Prostate gland (tissue), 2 donors: ENCODE data around the gene IL2RA. TPM values are rescaled to one million over a fixed set of nuclear protein-coding genes. Genes with fewer than 3 reads are reported as not detected.

Experiments
- DNase-seq: peaks from one replicate; pipeline ENCODE4 v3.0.0-alpha.2; 2019; ENCODE audit warnings: low spot score
- H3K27ac ChIP-seq, 2 donors: fragments of 200-600 bp; sonication (generic); 2 replicates each; pipeline ENCODE4 v1.5.1; 2017 to 2019
- H3K27me3 ChIP-seq: fragments of 200-600 bp; sonication (generic); replicated peaks from 2 replicates; pipeline ENCODE4 v1.5.1; 2019; ENCODE audit not compliant: insufficient read depth
- H3K36me3 ChIP-seq, 2 donors: fragments of 200-600 bp; sonication (generic); 1 replicate in 1 of 2; 2 replicates in 1 of 2; pipeline versions ENCODE4 v1.5.1 to v1.8.1; 2017 to 2019
- H3K4me1 ChIP-seq: fragments of 200-600 bp; sonication (generic); replicated peaks from 2 replicates; pipeline ENCODE4 v1.5.1; 2019
- H3K4me3 ChIP-seq, 2 donors: fragments of 200-600 bp; sonication (generic); 2 replicates each; pipeline ENCODE4 v1.5.1; 2017 to 2019
- H3K9me3 ChIP-seq: fragments of 200-600 bp; sonication (generic); 2 replicates; pipeline ENCODE4 v1.5.1; 2017
- POLR2A ChIP-seq: fragments of 450-650 bp; IDR thresholded peaks from one replicate; pipeline ENCODE4 v1.6.1; 2016; ENCODE audit warnings: antibody characterized with exemption, mild to moderate bottlenecking
- POLR2AphosphoS5 ChIP-seq: sonication (generic); formaldehyde crosslinking; IDR thresholded peaks from one replicate; pipeline ENCODE4 v1.6.1; 2017; ENCODE audit warnings: antibody characterized with exemption
- WGBS: methylation state at CpG from one replicate; pipeline ENCODE4 v1.1.5; 2018; 5-methylcytosine and 5-hydroxymethylcytosine counted together
- intact Hi-C: fragments of 100-400 bp; cut with DNase I; formaldehyde crosslinking; loops from one replicate; pipeline ENCODE4 v1.14.2; 2022
- total RNA-seq, 2 donors: library from RNA; depleted of rRNA; stranded (reverse); fragments of >200 nt; gene quantifications; one replicate each; pipeline ENCODE4 v1.1.0, GENCODE V29; 2016
- TF ChIP-seq, protein P1 (sequence below), 4 experiments: fragments of 200-600 bp in 2 of 4; fragments of 450-650 bp in 2 of 4; sonication (generic) in 2 of 4; IDR thresholded peaks; 1 replicate in 3 of 4; 2 replicates in 1 of 4; pipeline ENCODE4 v1.5.1; 2016 to 2019; ENCODE audit warnings: antibody characterized with exemption in 4 of 4, mild to moderate bottlenecking in 2 of 4, moderate library complexity in 2 of 4

The IL2RA gene
- total RNA-seq, 2 donors from 2014 or later: 1.9 TPM; not detected in 1

GRCh38 chr10:6017781-6018354, 44.3 kb downstream of the IL2RA start:
- no peak overlapping the region for H3K27ac ChIP-seq
- H3K9me3 ChIP-seq: no peaks in the 10 kb centered on the region
- WGBS: 86% methylated on average over 8 of the region's 8 CpGs
- H3K27me3 ChIP-seq: no peaks in the 10 kb centered on the region
- no peaks in the 10 kb centered on the region for H3K4me1 ChIP-seq
- no peak overlapping the region for H3K4me3 ChIP-seq
- TF ChIP-seq POLR2A: no peak
- no peak for TF ChIP-seq POLR2AphosphoS5
- TF ChIP-seq, protein P1, sequence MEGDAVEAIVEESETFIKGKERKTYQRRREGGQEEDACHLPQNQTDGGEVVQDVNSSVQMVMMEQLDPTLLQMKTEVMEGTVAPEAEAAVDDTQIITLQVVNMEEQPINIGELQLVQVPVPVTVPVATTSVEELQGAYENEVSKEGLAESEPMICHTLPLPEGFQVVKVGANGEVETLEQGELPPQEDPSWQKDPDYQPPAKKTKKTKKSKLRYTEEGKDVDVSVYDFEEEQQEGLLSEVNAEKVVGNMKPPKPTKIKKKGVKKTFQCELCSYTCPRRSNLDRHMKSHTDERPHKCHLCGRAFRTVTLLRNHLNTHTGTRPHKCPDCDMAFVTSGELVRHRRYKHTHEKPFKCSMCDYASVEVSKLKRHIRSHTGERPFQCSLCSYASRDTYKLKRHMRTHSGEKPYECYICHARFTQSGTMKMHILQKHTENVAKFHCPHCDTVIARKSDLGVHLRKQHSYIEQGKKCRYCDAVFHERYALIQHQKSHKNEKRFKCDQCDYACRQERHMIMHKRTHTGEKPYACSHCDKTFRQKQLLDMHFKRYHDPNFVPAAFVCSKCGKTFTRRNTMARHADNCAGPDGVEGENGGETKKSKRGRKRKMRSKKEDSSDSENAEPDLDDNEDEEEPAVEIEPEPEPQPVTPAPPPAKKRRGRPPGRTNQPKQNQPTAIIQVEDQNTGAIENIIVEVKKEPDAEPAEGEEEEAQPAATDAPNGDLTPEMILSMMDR (IDR thresholded peaks at IDR 0.05): no peak
- H3K36me3 ChIP-seq: no peaks in the 10 kb centered on the region
- intact Hi-C loops: loop anchor here (10.0 kb wide), 1 partner anchor 67 kb away; the partner anchor contains the start of gene RBM17
- no peak for DNase-seq

DNA sequence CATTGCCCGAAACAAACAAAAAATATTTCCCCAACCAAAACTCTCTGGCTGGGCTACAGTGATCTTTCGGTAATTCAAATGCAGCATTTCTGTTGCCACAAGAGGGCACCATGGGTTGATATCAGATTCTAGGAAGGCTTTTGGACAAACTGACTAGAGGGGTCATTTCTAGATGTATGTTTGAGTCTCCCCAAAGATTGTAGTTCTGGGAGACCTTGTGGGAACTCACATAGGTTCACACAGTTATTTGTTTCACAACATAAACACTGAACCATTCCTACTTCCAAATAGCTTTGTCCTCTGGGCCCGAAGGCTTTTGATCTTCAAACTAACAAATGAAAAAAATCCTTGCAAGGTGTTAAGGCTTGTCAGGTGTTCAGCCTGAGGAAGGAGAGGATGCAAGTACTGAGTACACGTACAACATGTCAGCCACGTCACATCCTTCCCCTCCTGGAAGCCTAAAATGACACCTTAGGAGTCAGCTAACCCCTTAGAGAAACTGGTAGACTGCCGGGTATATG, 47.9 kb downstream of the IL2RA start:
- TF ChIP-seq POLR2AphosphoS5 (peak; percentile 39), POLR2A (no peak)
- TF ChIP-seq, protein P1 (IDR thresholded peaks at IDR 0.05): peak; percentile 38 to 67 (median 60)
- 48% methylated on average over 6 of the region's 6 CpGs for WGBS
- Histone ChIP-seq H3K4me1 (no peaks in the 10 kb centered on the region), H3K36me3 (no peaks in the 10 kb centered on the region), H3K27ac (no peak overlapping the region), H3K4me3 (no peak overlapping the region), H3K27me3 (no peaks in the 10 kb centered on the region), H3K9me3 (no peaks in the 10 kb centered on the region)
- peak; percentile 26 for DNase-seq
- intact Hi-C loops: loop anchor here (5.0 to 10.0 kb wide), 2 partner anchors 33 to 70 kb away; partner anchors contain the start of gene RBM17

- TF ChIP-seq, protein P1 (IDR thresholded peaks at IDR 0.05): no peak
- no peak for TF ChIP-seq POLR2AphosphoS5
- TF ChIP-seq POLR2A: no peak
- intact Hi-C loops: loop anchor here (5.0 to 10.0 kb wide), 2 partner anchors 34 to 71 kb away; partner anchors contain the start of gene RBM17
- H3K27me3 ChIP-seq: no peaks in the 10 kb centered on the region
- H3K27ac ChIP-seq: no peak overlapping the region
- no peaks in the 10 kb centered on the region for H3K4me1 ChIP-seq
- 77% methylated on average over 17 of the region's 17 CpGs for WGBS
- DNase-seq: no peak
- H3K9me3 ChIP-seq: no peaks in the 10 kb centered on the region
- no peaks in the 10 kb centered on the region for H3K36me3 ChIP-seq
- H3K4me3 ChIP-seq: no peak overlapping the region
Measured at GRCh38 chr10:6013413-6014192, 48.6 kb downstream of the IL2RA start.

GRCh38 chr10:6012121-6012905, 49.9 kb downstream of the IL2RA start:
- H3K4me3 ChIP-seq: no peak overlapping the region
- intact Hi-C loops: loop anchor here (5.0 to 10.0 kb wide), 2 partner anchors 35 to 72 kb away; partner anchors contain the start of gene RBM17
- no peak for DNase-seq
- H3K4me1 ChIP-seq: no peaks in the 10 kb centered on the region
- TF ChIP-seq, protein P1 (IDR thresholded peaks at IDR 0.05): no peak
- TF ChIP-seq POLR2A: no peak
- TF ChIP-seq POLR2AphosphoS5: no peak
- H3K9me3 ChIP-seq: no peaks in the 10 kb centered on the region
- H3K27ac ChIP-seq: no peak overlapping the region
- H3K36me3 ChIP-seq: no peaks in the 10 kb centered on the region
- no peaks in the 10 kb centered on the region for H3K27me3 ChIP-seq
- 81% methylated on average over 15 of the region's 15 CpGs for WGBS
